CD14-positive monocyte (primary cell): Measurements from ENCODE around the gene KAT2B. TPM values are rescaled to one million over a fixed set of nuclear protein-coding genes. Genes with fewer than 3 reads are reported as not detected.

Experiments used
- DNase-seq, 3 donors: peaks; one replicate each; pipeline ENCODE4 v3.0.0-alpha.2; 2011 to 2022
- H2AFZ ChIP-seq: 2 replicates; pipeline ENCODE4 v1.6.0; 2012; ENCODE audit warnings: mild to moderate bottlenecking, low read depth, low read length, inconsistent platforms; ENCODE audit not compliant: insufficient read depth, poor library complexity, severe bottlenecking
- H3K27ac ChIP-seq, 2 donors: 1 replicate in 1 of 2; 2 replicates in 1 of 2; pipeline ENCODE4 v1.5.1; 2012 to 2013; ENCODE audit warnings: low read length in 2 of 2, control low read depth in 1 of 2, inconsistent platforms in 1 of 2, low read depth in 1 of 2, mild to moderate bottlenecking in 1 of 2
- H3K27me3 ChIP-seq, 2 donors: one replicate each; pipeline versions ENCODE4 v1.6.0 to v1.6.1; 2011 to 2013; ENCODE audit warnings: low read length in 2 of 2; ENCODE audit not compliant: control insufficient read depth in 2 of 2, insufficient read depth in 2 of 2
- H3K36me3 ChIP-seq, 2 donors: replicated peaks in 1 of 2; 1 replicate in 1 of 2; 2 replicates in 1 of 2; pipeline versions ENCODE4 v1.5.1 to v1.6.1; 2012 to 2013; ENCODE audit warnings: low read length in 2 of 2, control low read depth in 1 of 2, inconsistent platforms in 1 of 2, mild to moderate bottlenecking in 1 of 2; ENCODE audit not compliant: insufficient read depth in 2 of 2, control insufficient read depth in 1 of 2
- H3K4me1 ChIP-seq, 2 donors: 1 replicate in 1 of 2; 2 replicates in 1 of 2; pipeline versions ENCODE4 v1.5.1 to v1.6.1; 2012 to 2013; ENCODE audit warnings: low read length in 2 of 2, control low read depth in 1 of 2, inconsistent platforms in 1 of 2, mild to moderate bottlenecking in 1 of 2, moderate library complexity in 1 of 2; ENCODE audit not compliant: insufficient read depth in 2 of 2, control insufficient read depth in 1 of 2
- H3K4me2 ChIP-seq: replicated peaks from 2 replicates; pipeline ENCODE3; 2012; ENCODE audit warnings: low read length, moderate library complexity, mild to moderate bottlenecking; ENCODE audit not compliant: poor library complexity, severe bottlenecking; ENCODE audit errors: extremely low read depth
- H3K4me3 ChIP-seq, 3 experiments: fragments of 200-600 bp in 1 of 3; sonication (generic) in 1 of 3; replicated peaks in 1 of 3; 1 replicate in 2 of 3; 2 replicates in 1 of 3; pipeline ENCODE4 v1.5.1; 2011 to 2013; ENCODE audit warnings: low read length in 3 of 3, mild to moderate bottlenecking in 3 of 3, control low read depth in 2 of 3, low read depth in 2 of 3, inconsistent platforms in 1 of 3, moderate library complexity in 1 of 3
- H3K79me2 ChIP-seq: 2 replicates; pipeline ENCODE4 v1.6.0; 2012; ENCODE audit warnings: mild to moderate bottlenecking, control low read depth, inconsistent platforms, low read length, moderate library complexity; ENCODE audit not compliant: insufficient read depth
- H3K9ac ChIP-seq: 2 replicates; pipeline ENCODE4 v1.6.0; 2017; ENCODE audit warnings: low read length, mild to moderate bottlenecking; ENCODE audit not compliant: insufficient read depth, poor library complexity, severe bottlenecking
- H3K9me3 ChIP-seq, 2 donors: replicated peaks in 1 of 2; 1 replicate in 1 of 2; 2 replicates in 1 of 2; pipeline versions ENCODE4 v1.5.1 to v1.6.1; 2012 to 2013; ENCODE audit warnings: low read length in 2 of 2, control low read depth in 1 of 2; ENCODE audit not compliant: control insufficient read depth in 1 of 2, insufficient read depth in 1 of 2
- H4K20me1 ChIP-seq: 2 replicates; pipeline ENCODE4 v1.6.0; 2012; ENCODE audit warnings: mild to moderate bottlenecking, low read length, control low read depth, moderate library complexity; ENCODE audit not compliant: insufficient read depth
- H3K27ac Mint-ChIP-seq, 7 donors: one replicate each; pipeline ENCODE4 v1.8.0; 2020; ENCODE audit warnings: mild to moderate bottlenecking in 7 of 7, mixed read lengths in 7 of 7, moderate library complexity in 6 of 7, inconsistent platforms in 2 of 7
- H3K27me3 Mint-ChIP-seq, 3 donors: one replicate each; pipeline ENCODE4 v1.8.0; 2021 to 2022; ENCODE audit warnings: low read depth in 3 of 3, mild to moderate bottlenecking in 3 of 3, mixed read lengths in 3 of 3, moderate library complexity in 3 of 3, inconsistent platforms in 1 of 3
- H3K36me3 Mint-ChIP-seq, 2 donors: one replicate each; pipeline ENCODE4 v1.8.0; 2020; ENCODE audit warnings: mixed read lengths in 2 of 2, inconsistent platforms in 1 of 2, mild to moderate bottlenecking in 1 of 2
- H3K4me1 Mint-ChIP-seq: one replicate; pipeline ENCODE4 v1.8.0; 2020; ENCODE audit warnings: mild to moderate bottlenecking, mixed read lengths
- H3K4me3 Mint-ChIP-seq, 2 donors: one replicate each; pipeline ENCODE4 v1.8.0; 2020; ENCODE audit warnings: mild to moderate bottlenecking in 2 of 2, mixed read lengths in 2 of 2, moderate library complexity in 1 of 2
- H3K9me3 Mint-ChIP-seq, 7 donors: one replicate each; pipeline ENCODE4 v1.8.0; 2020 to 2022; ENCODE audit warnings: mixed read lengths in 7 of 7, mild to moderate bottlenecking in 6 of 7, moderate library complexity in 6 of 7, inconsistent platforms in 2 of 7
- WGBS: methylation state at CpG from one replicate; pipeline ENCODE4 v1.1.5; 2013; ENCODE audit warnings: missing lambda C conversion rate; ENCODE audit not compliant: insufficient coverage; 5-methylcytosine and 5-hydroxymethylcytosine counted together
- intact Hi-C, 2 donors: fragments of 100-400 bp; cut with micrococcal nuclease; formaldehyde crosslinking; loops; one replicate each; pipeline versions ENCODE4 v1.15.0 to v1.15.1; 2023
- polyA plus RNA-seq, 3 donors: library from polyadenylated mRNA; depleted of rRNA in 1 of 3; unstranded in 2 of 3; stranded (reverse) in 1 of 3; fragments of 300-500 nt in 2 of 3; fragments of >200 nt in 1 of 3; fragmentation: Illumina TruSeq in 2 of 3; gene quantifications; 1 replicate in 2 of 3; 2 replicates in 1 of 3; pipeline ENCODE4 v1.2.3, GENCODE V29; 2012 to 2021
- TF ChIP-seq, protein P1 (sequence below): fragments of 200-600 bp; IDR thresholded peaks from one replicate; pipeline ENCODE4 v1.8.0; 2022; ENCODE audit warnings: antibody characterized with exemption, mild to moderate bottlenecking

Gene KAT2B
- polyA plus RNA-seq, 3 donors, result 2.7 to 14.6 (median 3.5) TPM

DNA sequence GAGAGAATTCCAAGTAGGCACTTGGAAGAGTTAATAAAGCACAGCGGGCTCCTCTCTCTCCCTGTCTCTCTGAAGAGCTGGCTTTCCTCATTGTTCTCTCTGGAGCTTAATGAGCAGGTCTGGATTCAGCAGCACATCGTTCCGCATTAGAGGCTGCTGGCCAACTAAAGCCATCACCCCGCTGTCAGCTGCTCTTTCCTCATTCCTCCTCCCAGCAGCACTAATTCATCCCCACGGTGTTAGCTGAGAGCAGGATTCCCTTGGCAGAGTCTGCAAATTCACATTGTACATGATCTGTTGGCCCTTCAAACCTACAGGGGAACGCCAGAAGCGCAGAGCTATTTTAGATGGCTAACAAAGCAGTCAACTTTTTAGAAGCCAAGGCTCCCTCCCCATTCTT lies 101.6 kb downstream of the KAT2B start:
- peaks cover 3% of the 10 kb centered on the region for H3K4me1 Mint-ChIP-seq
- H3K27me3 ChIP-seq, result no peaks in the 10 kb centered on the region
- WGBS, result 99% methylated on average over 5 of the region's 7 CpGs
- no peaks in the 10 kb centered on the region for H3K9me3 ChIP-seq
- peaks cover 0 to 1% (median 0%) of the 10 kb centered on the region in 3 donors for H3K27me3 Mint-ChIP-seq
- peaks cover 58 to 75% of the 10 kb centered on the region in 2 donors for H3K36me3 Mint-ChIP-seq
- H3K79me2 ChIP-seq, result no peaks in the 10 kb centered on the region
- no peak overlapping the region for H3K4me3 ChIP-seq
- no peaks in the 10 kb centered on the region for H3K9me3 Mint-ChIP-seq
- peaks cover 37 to 65% of the 10 kb centered on the region in 2 donors for H3K36me3 ChIP-seq
- H3K9ac ChIP-seq, result no peak overlapping the region
- TF ChIP-seq, protein P1, sequence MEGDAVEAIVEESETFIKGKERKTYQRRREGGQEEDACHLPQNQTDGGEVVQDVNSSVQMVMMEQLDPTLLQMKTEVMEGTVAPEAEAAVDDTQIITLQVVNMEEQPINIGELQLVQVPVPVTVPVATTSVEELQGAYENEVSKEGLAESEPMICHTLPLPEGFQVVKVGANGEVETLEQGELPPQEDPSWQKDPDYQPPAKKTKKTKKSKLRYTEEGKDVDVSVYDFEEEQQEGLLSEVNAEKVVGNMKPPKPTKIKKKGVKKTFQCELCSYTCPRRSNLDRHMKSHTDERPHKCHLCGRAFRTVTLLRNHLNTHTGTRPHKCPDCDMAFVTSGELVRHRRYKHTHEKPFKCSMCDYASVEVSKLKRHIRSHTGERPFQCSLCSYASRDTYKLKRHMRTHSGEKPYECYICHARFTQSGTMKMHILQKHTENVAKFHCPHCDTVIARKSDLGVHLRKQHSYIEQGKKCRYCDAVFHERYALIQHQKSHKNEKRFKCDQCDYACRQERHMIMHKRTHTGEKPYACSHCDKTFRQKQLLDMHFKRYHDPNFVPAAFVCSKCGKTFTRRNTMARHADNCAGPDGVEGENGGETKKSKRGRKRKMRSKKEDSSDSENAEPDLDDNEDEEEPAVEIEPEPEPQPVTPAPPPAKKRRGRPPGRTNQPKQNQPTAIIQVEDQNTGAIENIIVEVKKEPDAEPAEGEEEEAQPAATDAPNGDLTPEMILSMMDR, result no peak
- intact Hi-C loops, result no loop called here
- H3K27ac Mint-ChIP-seq, result no peak overlapping the region
- H3K4me3 Mint-ChIP-seq, result no peak overlapping the region
- no peak overlapping the region for H3K4me2 ChIP-seq
- H3K4me1 ChIP-seq, result peaks cover 0 to 5% of the 10 kb centered on the region in 2 donors
- no peak for DNase-seq
- no peak overlapping the region for H2AFZ ChIP-seq
- no peaks in the 10 kb centered on the region for H4K20me1 ChIP-seq
- H3K27ac ChIP-seq, result no peak overlapping the region

DNA sequence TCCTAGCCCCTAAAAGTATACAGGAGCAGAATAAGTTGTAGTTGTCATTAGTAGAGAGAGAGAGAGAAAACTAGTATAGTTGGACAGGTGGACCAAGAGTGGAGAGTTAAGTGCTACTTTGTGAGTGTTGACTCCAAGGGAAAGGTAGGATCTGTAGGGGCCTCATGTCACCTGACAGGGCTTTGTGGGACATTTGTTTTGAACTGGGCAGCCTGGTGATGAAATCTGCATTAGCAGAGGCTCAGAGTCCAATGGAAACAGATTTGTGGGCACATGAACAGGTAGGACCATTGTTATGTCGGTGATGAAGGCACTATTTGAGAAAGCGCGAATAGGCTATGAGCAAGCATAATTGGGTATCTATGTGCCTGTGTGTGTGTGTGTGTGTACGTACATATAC lies 102.3 kb downstream of the KAT2B start:
- Mint-ChIP-seq H3K9me3 (no peaks in the 10 kb centered on the region), H3K4me3 (no peak overlapping the region), H3K36me3 (peaks cover 55 to 74% of the 10 kb centered on the region in 2 donors), H3K27ac (no peak overlapping the region), H3K27me3 (no peaks in the 10 kb centered on the region), H3K4me1 (peaks cover 3% of the 10 kb centered on the region)
- peaks cover 31 to 65% of the 10 kb centered on the region in 2 donors for H3K36me3 ChIP-seq
- no peak overlapping the region for H3K4me3 ChIP-seq
- H3K9ac ChIP-seq, result no peak overlapping the region
- H3K79me2 ChIP-seq, result no peaks in the 10 kb centered on the region
- no peaks in the 10 kb centered on the region for H3K27me3 ChIP-seq
- H3K4me1 ChIP-seq, result peaks cover 0 to 5% of the 10 kb centered on the region in 2 donors
- no peak overlapping the region for H3K27ac ChIP-seq
- TF ChIP-seq, protein P1, result no peak
- H3K4me2 ChIP-seq, result no peak overlapping the region
- no peaks in the 10 kb centered on the region for H4K20me1 ChIP-seq
- no peak for DNase-seq
- 97% methylated on average over 4 of the region's 4 CpGs for WGBS
- intact Hi-C loops, result no loop called here
- no peaks in the 10 kb centered on the region for H3K9me3 ChIP-seq
- H2AFZ ChIP-seq, result no peak overlapping the region
